Inflammatory macrophage treated with lipopolysaccharide for 4 hours (primary cell): Measurements from ENCODE around the gene TAP2.
"Not testable (repeated sequence)": the region's sequence is repeated elsewhere in the genome, so short reads cannot be mapped to it uniquely, and the experiment has no call there.

Source experiments
- DNase-seq: peaks from one replicate; pipeline ENCODE4 v3.0.0-alpha.2; 2020

The TAP2 gene

DNA sequence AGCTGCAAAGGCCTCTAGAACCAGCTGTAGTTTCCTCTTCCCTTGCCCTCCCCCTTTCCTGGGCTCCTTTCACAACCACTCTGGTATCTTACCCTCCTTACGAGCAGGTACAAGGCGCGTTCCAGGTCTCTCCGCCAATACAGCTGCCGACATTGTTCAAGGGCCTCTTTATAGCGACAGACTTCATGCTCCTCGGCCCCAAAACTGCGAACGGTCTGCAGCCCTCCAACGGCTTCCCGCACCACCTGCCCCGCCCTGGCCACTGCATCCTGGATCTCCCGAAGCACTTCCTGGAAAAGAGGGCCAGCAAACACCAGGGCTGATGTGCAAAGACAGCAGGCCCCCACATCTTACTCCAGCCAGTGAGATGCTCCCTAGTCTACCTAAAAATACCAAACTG lies 6.0 kb downstream of the TAP2 start:
- DNase-seq = no peak

- no peak for DNase-seq
Measured at GRCh38 chr6:32830936-32831335, 7.6 kb downstream of the TAP2 start.

GRCh38 chr6:32830017-32830416 lies 8.5 kb downstream of the TAP2 start:
- DNase-seq = no peak

DNA sequence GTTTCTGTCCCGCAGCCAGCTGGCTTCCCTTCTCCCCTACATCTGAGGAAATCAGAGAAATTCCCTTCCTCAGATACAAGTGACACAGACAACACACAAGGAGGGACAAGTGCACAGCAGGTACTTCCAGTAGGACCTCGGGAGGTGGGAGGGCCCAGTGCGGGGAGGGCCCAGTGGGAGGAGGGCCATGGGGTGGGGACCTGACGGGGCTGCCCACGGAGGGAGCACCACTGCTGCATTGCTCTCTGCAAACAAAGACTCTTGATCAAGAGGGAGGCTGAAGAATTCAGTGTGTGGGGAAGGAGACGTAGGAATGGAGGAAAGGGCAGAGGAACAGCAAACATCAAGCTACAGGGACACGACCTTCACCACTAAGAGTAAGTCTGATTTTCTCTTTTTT lies 9.0 kb downstream of the TAP2 start:
- DNase-seq = no peak

DNA sequence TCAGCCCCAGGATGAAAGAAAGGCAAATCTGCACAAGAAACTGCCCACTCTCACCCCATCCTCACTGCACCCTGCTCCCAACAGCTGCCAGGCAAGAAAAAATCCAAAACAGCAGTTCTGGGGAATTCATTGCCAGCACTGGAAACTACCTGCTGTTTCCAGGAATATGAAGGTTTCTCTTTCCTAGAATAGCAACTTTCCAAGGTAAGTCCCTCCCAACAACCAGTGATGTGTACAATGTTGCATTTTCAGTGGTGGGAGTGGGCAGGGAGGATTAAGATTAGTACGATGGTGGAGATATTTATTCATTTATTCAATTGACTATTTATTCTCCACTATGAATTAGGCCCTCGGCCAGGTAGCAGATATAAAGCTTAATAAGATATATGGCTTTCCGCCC lies 11.5 kb downstream of the TAP2 start:
- DNase-seq = no peak

- DNase-seq = peak; percentile 23
Measured at GRCh38 chr6:32825966-32826365, 12.6 kb downstream of the TAP2 start.

DNA sequence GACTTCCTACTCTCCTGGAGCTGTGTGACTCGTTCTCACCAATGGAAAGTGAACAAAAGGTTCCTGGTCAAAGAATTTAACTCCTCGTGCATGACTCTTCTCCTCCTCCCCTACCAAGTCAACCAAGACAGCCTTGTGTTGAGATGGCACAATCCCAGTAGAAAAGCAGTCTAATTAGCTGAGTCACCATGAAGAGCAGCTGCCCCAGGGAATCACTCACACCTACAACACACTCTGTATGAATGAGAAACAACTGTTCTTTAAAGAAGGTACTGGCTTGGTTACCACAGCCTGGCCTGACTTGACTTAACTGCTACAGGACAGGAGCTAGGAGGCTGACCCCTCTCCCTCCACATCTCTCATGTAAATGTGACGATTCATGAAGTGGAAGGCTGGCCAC lies 18.8 kb downstream of the TAP2 start:
- DNase-seq = no peak

DNA sequence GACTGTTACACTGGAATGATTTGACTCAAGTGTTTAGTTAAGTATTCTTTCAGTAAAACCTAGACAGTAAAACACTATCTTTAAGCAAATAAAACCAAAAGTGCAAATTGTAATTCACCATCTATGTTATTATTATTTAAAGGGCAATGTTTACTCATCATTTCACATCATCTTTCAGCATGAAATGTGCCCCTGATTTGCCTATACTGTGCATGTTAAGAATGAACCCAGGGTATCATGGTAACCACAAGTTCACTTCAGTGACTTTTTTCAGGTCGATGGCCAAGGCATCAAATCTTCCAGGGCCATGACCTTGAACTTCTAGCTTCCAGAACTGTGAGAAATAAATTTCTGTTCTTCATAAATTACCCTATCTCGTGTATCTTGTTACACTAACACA lies 19.7 kb downstream of the TAP2 start:
- DNase-seq = no peak

DNA sequence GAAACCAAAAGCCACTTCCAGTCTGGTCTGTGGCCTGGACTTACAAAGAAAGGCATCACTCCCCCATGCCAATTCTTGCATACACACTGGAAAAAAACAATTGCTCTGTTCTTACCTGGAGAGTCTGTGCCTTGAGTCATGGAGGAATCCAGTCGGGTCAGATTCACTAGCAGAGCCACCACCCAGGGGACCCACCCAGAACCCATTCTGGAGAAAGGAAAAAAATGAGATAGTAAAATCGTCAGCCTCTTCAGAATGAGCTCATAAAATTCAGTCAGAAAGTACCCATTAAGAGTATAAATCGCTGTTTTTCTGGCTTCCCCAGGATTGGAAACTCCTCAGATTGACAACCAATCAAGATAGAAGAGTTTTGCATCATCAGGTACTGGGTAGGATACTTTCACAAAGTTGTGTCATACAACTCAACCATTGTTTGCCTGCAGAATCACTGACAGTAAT lies 21.8 kb downstream of the TAP2 start, which contains the start of gene HLA-DOB:
TSS of gene HLA-DOB (minus strand) at position 257 of the 459 bp plus-strand sequence. CDS start at position 206, 51 bp downstream.
- peak; percentile 52 for DNase-seq

DNA sequence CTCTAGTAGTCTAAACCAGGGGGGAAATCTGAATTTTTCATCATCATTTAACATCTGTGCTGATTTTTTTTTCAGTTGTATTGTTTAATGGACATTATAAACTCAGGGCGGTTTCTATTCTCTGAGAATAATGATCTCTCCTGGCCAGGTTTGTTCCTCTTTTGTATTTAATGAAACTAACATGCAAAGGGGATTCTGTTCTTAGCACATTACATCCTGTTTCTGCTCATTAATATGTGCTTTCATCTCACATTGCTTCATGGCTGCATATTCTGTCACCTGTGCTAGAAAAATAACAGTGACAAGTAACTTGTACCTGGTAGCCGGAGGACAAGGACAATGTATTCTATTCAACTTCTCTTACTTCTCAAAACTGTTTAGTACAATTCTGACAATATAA lies 22.5 kb downstream of the TAP2 start:
- DNase-seq = no peak

DNA sequence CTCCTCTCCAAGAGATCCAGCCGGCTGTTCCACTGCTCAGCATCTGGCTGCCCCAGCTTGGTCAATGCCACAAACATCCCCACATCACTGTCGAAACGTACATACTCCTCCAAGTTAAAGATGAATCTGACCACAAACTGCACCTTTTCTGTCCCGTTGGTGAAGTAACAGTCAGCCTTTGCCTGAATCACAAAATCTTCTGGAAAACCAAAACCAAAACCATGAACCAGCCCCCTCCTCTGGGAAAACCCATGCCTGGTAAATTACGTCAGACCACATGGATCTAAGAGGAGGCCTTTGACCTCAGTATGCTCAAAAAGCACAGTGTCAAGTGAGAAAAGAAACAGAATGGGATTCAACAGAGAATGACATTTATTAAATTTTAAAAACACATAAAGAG lies 23.4 kb downstream of the TAP2 start:
- DNase-seq = peak; percentile 54

DNA sequence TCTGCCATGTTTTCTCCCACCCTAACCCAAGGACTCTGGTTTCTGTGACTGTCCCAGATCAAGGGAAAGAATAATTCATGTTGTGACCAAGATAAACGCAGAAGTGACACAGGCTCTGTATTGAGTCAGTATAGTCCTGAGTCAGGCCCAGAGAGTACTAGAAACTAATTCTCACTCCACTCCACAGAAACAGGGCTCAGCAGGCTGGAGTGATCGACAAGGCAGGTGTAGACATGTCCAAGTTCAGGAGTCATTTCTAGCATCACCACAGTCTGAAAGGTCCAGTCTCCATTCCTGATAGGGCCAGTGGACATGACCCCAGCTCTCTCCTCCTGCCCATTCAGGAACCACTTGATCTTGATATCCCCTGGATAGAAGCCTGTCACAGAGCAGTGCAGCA lies 24.4 kb downstream of the TAP2 start:
- DNase-seq = no peak

GRCh38 chr6:32809171-32809570 lies 29.4 kb downstream of the TAP2 start:
- DNase-seq = no peak

GRCh38 chr6:32807020-32807580 lies 31.4 kb downstream of the TAP2 start:
- no peak for DNase-seq

DNA sequence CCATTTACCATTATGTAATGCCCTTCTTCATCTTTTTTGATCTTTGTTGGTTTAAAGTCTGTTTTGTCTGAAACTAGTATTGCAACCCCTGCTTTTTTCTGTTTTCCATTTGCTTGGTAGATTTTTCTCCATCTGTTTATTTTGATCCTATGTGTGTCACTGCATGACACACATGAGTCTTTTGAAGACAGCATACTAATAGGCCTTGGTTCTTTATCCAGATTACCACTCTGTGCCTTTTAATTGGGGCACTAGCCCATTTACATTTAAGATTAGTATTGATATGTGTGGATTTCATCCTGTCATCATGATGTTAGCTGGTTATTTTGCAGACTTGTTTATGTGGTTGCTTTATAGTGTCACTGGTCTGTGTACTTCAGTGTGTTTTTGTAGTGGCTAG lies 33.1 kb downstream of the TAP2 start:
- not testable (repeated sequence) for DNase-seq

DNA sequence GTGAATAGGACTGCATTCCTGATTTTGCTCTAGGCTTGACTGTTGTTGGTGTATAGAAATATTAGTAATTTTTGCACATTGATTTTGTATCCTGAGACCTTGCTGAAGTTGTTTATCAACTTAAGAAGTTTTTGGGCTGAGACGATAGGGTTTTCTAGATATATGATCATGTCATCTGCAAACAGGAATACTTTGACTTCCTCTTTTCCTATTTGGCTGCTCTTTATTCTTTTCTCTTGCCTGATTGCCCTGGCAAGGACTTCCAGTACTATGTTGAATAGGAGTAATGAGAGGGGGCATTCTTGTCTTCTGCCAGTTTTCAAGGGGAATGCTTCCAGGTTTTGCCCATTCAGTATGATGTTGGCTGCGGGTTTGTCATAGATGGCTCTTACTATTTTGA lies 35.1 kb downstream of the TAP2 start:
- DNase-seq = peak; percentile 10

DNA sequence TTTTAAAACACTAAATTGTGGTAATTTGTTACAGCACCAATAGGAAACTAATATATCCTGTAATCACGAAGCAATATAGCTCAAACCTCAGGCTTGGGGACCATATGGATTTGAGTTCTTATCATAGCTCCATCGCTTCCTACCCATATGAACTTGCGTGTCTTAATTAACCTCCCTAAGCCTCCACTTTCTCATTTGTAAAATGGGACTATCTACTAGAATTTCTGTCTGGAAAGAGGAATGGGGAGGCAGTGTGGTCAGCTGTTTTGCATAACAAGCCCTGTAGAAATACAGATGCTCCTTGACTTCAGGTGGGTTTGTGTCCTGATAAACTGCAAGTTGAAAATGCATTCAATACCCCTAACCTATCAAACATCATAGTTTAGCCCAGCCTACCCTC lies 38.8 kb downstream of the TAP2 start:
- no peak for DNase-seq

GRCh38 chr6:32799168-32799567 lies 39.4 kb downstream of the TAP2 start:
- no peak for DNase-seq

DNA sequence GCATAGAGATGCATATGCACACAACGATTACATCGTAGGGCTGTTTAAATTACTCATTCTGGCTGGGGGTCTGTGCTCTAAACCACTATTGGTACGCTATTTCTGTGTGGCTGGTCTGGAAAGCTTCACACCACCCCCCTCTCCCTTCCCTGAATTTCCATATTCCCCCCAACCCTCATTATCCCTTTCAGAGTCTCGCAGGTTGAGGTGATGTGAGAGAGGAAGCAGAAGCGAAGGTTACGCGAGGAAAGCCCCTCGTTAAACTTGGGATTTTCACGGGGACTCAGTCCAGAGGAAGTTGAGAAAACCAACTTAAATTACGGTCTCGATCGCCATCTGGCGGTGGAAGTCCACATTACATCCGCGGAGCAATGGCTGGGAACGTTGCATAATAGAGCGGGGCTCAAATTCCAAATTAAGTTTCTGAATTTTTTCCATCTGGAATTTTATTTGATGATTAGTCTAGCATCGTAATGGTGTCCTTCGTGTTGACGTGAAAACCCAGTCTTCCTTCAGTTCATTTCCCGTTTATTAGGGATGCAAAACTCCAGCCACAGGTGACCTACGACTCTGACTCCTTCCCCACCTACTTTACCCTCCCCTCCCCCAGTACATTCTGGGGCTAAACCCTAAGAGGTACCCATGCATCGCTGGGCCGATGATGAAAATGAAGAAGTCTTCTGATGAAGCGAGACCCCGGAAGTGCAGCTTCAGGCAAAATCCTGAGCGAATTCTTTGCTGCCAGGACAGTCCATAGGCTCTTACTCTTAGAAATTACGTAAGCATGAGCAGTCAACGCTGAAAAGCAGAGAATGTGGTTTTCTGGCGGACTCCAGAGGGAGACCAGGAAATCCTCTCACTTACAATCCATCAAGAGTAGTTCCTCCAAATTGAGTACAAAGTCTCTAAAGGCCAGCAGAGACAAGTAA lies 41.4 kb downstream of the TAP2 start:
- peak; percentile 79 for DNase-seq

- DNase-seq = peak; percentile 91
Measured at GRCh38 chr6:32794510-32794909, 44.0 kb downstream of the TAP2 start.

GRCh38 chr6:32792901-32793435 lies 45.6 kb downstream of the TAP2 start:
- peak; percentile 7 for DNase-seq

- no peak for DNase-seq
Measured at GRCh38 chr6:32790306-32790705, 48.2 kb downstream of the TAP2 start.
